Duodenal mucosa (tissue), 2 donors: Measurements from ENCODE around the gene NFASC.

ENCODE experiments used
- H3K27ac ChIP-seq: one replicate; pipeline ENCODE4 v1.7.0; 2013; ENCODE audit warnings: low read depth, low read length
- H3K27me3 ChIP-seq, 2 donors: one replicate each; pipeline ENCODE4 v1.7.0; 2013; ENCODE audit warnings: low read length in 2 of 2, control low read depth in 1 of 2; ENCODE audit not compliant: insufficient read depth in 2 of 2, control insufficient read depth in 1 of 2
- H3K36me3 ChIP-seq, 2 donors: one replicate each; pipeline ENCODE4 v1.7.0; 2013; ENCODE audit warnings: low read length in 2 of 2, control low read depth in 1 of 2; ENCODE audit not compliant: insufficient read depth in 2 of 2, control insufficient read depth in 1 of 2
- H3K4me1 ChIP-seq, 2 donors: one replicate each; pipeline ENCODE4 v1.7.0; 2013; ENCODE audit warnings: low read length in 2 of 2, control low read depth in 1 of 2; ENCODE audit not compliant: insufficient read depth in 2 of 2, control insufficient read depth in 1 of 2
- H3K4me3 ChIP-seq, 2 donors: one replicate each; pipeline ENCODE4 v1.7.0; 2013; ENCODE audit warnings: low read length in 2 of 2, low read depth in 1 of 2
- H3K9ac ChIP-seq, 2 donors: one replicate each; pipeline ENCODE4 v1.7.0; 2013; ENCODE audit warnings: low read length in 2 of 2, low read depth in 1 of 2
- H3K9me3 ChIP-seq, 2 donors: one replicate each; pipeline ENCODE4 v1.7.0; 2013; ENCODE audit warnings: low read length in 2 of 2, control low read depth in 1 of 2; ENCODE audit not compliant: control insufficient read depth in 1 of 2

The NFASC gene

GRCh38 chr1:204896787-204897469 lies 26.3 kb downstream of the NFASC start:
- peaks cover 0 to 3% of the 10 kb centered on the region in 2 donors for H3K27me3 ChIP-seq
- H3K9ac ChIP-seq: no peak overlapping the region
- H3K9me3 ChIP-seq: no peaks in the 10 kb centered on the region
- no peaks in the 10 kb centered on the region for H3K36me3 ChIP-seq
- H3K4me3 ChIP-seq: no peak overlapping the region
- H3K27ac ChIP-seq: no peak overlapping the region
- H3K4me1 ChIP-seq: no peaks in the 10 kb centered on the region

GRCh38 chr1:204900721-204901120 lies 30.1 kb downstream of the NFASC start:
- Histone ChIP-seq H3K27ac (no peak overlapping the region), H3K9me3 (no peaks in the 10 kb centered on the region), H3K4me1 (no peaks in the 10 kb centered on the region), H3K4me3 (no peak overlapping the region), H3K36me3 (no peaks in the 10 kb centered on the region), H3K27me3 (peaks cover 0 to 3% of the 10 kb centered on the region in 2 donors), H3K9ac (no peak overlapping the region)

GRCh38 chr1:204902671-204903070 lies 32.0 kb downstream of the NFASC start:
- Histone ChIP-seq H3K27me3 (peaks cover 0 to 3% of the 10 kb centered on the region in 2 donors), H3K4me3 (no peak overlapping the region), H3K4me1 (no peaks in the 10 kb centered on the region), H3K27ac (no peak overlapping the region), H3K36me3 (no peaks in the 10 kb centered on the region), H3K9me3 (no peaks in the 10 kb centered on the region), H3K9ac (no peak overlapping the region)

GRCh38 chr1:204904228-204904810 lies 33.7 kb downstream of the NFASC start:
- peaks cover 0 to 3% of the 10 kb centered on the region in 2 donors for H3K27me3 ChIP-seq
- H3K36me3 ChIP-seq: no peaks in the 10 kb centered on the region
- no peaks in the 10 kb centered on the region for H3K9me3 ChIP-seq
- no peaks in the 10 kb centered on the region for H3K4me1 ChIP-seq
- H3K9ac ChIP-seq: no peak overlapping the region
- no peak overlapping the region for H3K4me3 ChIP-seq
- H3K27ac ChIP-seq: no peak overlapping the region

GRCh38 chr1:204909109-204909508 lies 38.4 kb downstream of the NFASC start:
- H3K36me3 ChIP-seq: no peaks in the 10 kb centered on the region
- no peak overlapping the region for H3K9ac ChIP-seq
- H3K4me3 ChIP-seq: no peak overlapping the region
- H3K27me3 ChIP-seq: no peaks in the 10 kb centered on the region
- H3K9me3 ChIP-seq: no peaks in the 10 kb centered on the region
- no peak overlapping the region for H3K27ac ChIP-seq
- no peaks in the 10 kb centered on the region for H3K4me1 ChIP-seq

- Histone ChIP-seq H3K9ac (no peak overlapping the region), H3K4me1 (peaks cover 0 to 5% of the 10 kb centered on the region in 2 donors), H3K4me3 (no peak overlapping the region), H3K36me3 (no peaks in the 10 kb centered on the region), H3K9me3 (no peaks in the 10 kb centered on the region), H3K27ac (no peak overlapping the region), H3K27me3 (no peaks in the 10 kb centered on the region)
These were observed 45.3 kb downstream of the NFASC start for GRCh38 chr1:204915861-204916495.

- Histone ChIP-seq H3K27ac (no peak overlapping the region), H3K4me3 (no peak overlapping the region), H3K27me3 (no peaks in the 10 kb centered on the region), H3K4me1 (peaks cover 0 to 5% of the 10 kb centered on the region in 2 donors), H3K36me3 (no peaks in the 10 kb centered on the region), H3K9ac (no peak overlapping the region), H3K9me3 (no peaks in the 10 kb centered on the region)
These were observed 47.1 kb downstream of the NFASC start for GRCh38 chr1:204917802-204918201.

- Histone ChIP-seq H3K27ac (no peak overlapping the region), H3K36me3 (no peaks in the 10 kb centered on the region), H3K4me3 (no peak overlapping the region), H3K27me3 (no peaks in the 10 kb centered on the region), H3K9me3 (no peaks in the 10 kb centered on the region), H3K4me1 (peaks cover 0 to 5% of the 10 kb centered on the region in 2 donors), H3K9ac (no peak overlapping the region)
These were observed 49.8 kb downstream of the NFASC start for GRCh38 chr1:204920511-204920910.

GRCh38 chr1:204920967-204921366 lies 50.3 kb downstream of the NFASC start:
- H3K9ac ChIP-seq: no peak overlapping the region
- peaks cover 0 to 2% of the 10 kb centered on the region in 2 donors for H3K4me1 ChIP-seq
- H3K27ac ChIP-seq: no peak overlapping the region
- H3K27me3 ChIP-seq: no peaks in the 10 kb centered on the region
- H3K4me3 ChIP-seq: no peak overlapping the region
- no peaks in the 10 kb centered on the region for H3K36me3 ChIP-seq
- no peaks in the 10 kb centered on the region for H3K9me3 ChIP-seq

- H3K27me3 ChIP-seq: no peaks in the 10 kb centered on the region
- no peaks in the 10 kb centered on the region for H3K36me3 ChIP-seq
- no peaks in the 10 kb centered on the region for H3K9me3 ChIP-seq
- no peak overlapping the region for H3K27ac ChIP-seq
- H3K9ac ChIP-seq: no peak overlapping the region
- H3K4me3 ChIP-seq: no peak overlapping the region
- no peaks in the 10 kb centered on the region for H3K4me1 ChIP-seq
These were observed 51.3 kb downstream of the NFASC start for GRCh38 chr1:204921855-204922516.
